A673 (cell line): ENCODE measurements around the gene RALGAPA2. TPM values are rescaled to one million over a fixed set of nuclear protein-coding genes. Genes with fewer than 3 reads are reported as not detected.

Source experiments
- BruUV-seq: library from RNA; stranded (reverse); fragments of 400-500 nt; replicated peaks from 2 replicates; lab custom pipeline; 2021; lab: Mats Ljungman, UMichigan
- CTCF ChIA-PET: fragments of 300-600 bp; sonication (Branson Sonifier 250); formaldehyde crosslinking; loops from one replicate; lab custom pipeline; 2022; ENCODE audit warnings: antibody characterized with exemption; lab: Charles Lee
- POLR2A ChIA-PET: fragments of 300-600 bp; sonication (Branson Sonifier 250); formaldehyde crosslinking; loops from one replicate; lab custom pipeline; 2022; ENCODE audit warnings: antibody characterized with exemption; ENCODE audit not compliant: low non-redundant PET; lab: Charles Lee
- DNase-seq: peaks from one replicate; pipeline ENCODE4 v3.0.0-alpha.2; 2015; ENCODE audit warnings: low spot score
- H3K27ac ChIP-seq: fragments of 200-600 bp; sonication (generic); 2 replicates; pipeline ENCODE4 v1.5.1; 2016; ENCODE audit warnings: mixed run types, low read depth, mild to moderate bottlenecking, mixed read lengths, antibody characterized with exemption, low read length; ENCODE audit not compliant: poor library complexity, severe bottlenecking
- H3K27me3 ChIP-seq: fragments of 200-600 bp; sonication (generic); replicated peaks from 2 replicates; pipeline ENCODE4 v1.6.1; 2017; ENCODE audit warnings: mixed run types, low read depth, mild to moderate bottlenecking, mixed read lengths, antibody characterized with exemption, low read length; ENCODE audit not compliant: insufficient read depth, poor library complexity
- H3K36me3 ChIP-seq: fragments of 200-600 bp; sonication (generic); 2 replicates; pipeline ENCODE4 v1.6.1; 2016; ENCODE audit warnings: mixed run types, mild to moderate bottlenecking, mixed read lengths, antibody characterized with exemption, low read length; ENCODE audit not compliant: insufficient read depth, poor library complexity, severe bottlenecking
- H3K4me1 ChIP-seq: fragments of 200-600 bp; sonication (generic); 2 replicates; pipeline ENCODE4 v1.6.1; 2017; ENCODE audit warnings: mixed run types, mild to moderate bottlenecking, mixed read lengths, antibody characterized with exemption, low read length; ENCODE audit not compliant: insufficient read depth, poor library complexity, severe bottlenecking
- H3K4me3 ChIP-seq: fragments of 200-600 bp; sonication (generic); 2 replicates; pipeline ENCODE4 v1.5.1; 2016; ENCODE audit warnings: low read depth, mixed run types, mild to moderate bottlenecking, mixed read lengths, low read length; ENCODE audit not compliant: poor library complexity, severe bottlenecking
- H3K9me3 ChIP-seq: fragments of 200-600 bp; sonication (generic); 2 replicates; pipeline ENCODE4 v1.6.1; 2016; ENCODE audit warnings: mixed run types, low read depth, mild to moderate bottlenecking, mixed read lengths, antibody characterized with exemption, low read length; ENCODE audit not compliant: poor library complexity, severe bottlenecking
- CTCF ChIP-seq: fragments of 300-800, 200-600 bp; sonication (generic); conservative IDR thresholded peaks from 2 replicates; pipeline ENCODE4 v1.5.1; 2017; ENCODE audit warnings: low read depth, mild to moderate bottlenecking, antibody characterized with exemption, low read length, moderate library complexity, mixed read lengths
- EZH2 ChIP-seq: fragments of 200-600 bp; sonication (generic); IDR thresholded peaks from 2 replicates; pipeline ENCODE4 v1.6.1; 2017; ENCODE audit warnings: borderline replicate concordance, low read depth, mild to moderate bottlenecking, mixed read lengths, antibody characterized with exemption, low read length; ENCODE audit not compliant: poor library complexity, severe bottlenecking
- intact Hi-C: fragments of 100-400 bp; cut with micrococcal nuclease; formaldehyde crosslinking; loops from one replicate; pipeline ENCODE4 v1.10.0; 2022; ENCODE audit not compliant: unreplicated experiment
- total RNA-seq: library from RNA; stranded (reverse); gene quantifications from 2 replicates; pipeline ENCODE4 v1.2.3, GENCODE V29; 2021

RALGAPA2 gene
- total RNA-seq, 1 experiment from 2014 or later = 32.4 TPM

DNA sequence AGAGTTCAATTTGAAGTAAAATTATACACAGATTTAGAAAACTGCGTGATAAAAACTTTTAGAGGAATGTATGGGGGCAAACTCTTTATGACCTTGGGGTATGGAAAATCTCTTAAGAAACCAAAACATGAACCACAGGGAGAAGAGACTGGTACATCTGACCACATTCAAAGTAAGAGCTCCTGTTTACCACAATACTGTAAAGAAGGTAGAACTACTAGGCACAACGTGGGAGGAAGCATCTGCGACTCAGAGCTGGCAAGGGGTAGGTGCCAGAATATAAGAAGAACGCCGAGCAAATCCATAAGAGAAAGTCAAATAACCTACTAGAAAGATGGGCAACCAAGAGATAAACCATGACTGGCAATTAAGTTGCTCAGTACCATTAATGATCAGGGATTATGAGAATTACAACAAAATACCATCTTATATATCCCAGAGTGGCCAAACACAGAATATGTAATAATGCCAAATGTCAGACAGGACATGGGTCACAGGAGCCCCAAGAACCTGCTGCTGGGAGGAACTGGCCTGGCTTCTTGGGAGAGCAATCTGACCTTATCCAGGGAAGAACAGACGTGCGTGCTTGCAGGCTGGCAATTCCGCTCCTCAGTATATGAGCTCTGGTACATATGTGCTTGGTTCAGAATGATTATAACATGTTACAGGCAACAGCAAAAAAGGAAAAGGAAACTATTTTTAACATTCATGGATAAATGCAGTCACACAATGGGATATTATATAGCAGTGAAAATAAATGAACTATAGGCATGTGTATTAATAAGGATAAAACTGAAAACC is 294.4 kb downstream of the RALGAPA2 start:
- no TSS peak for BruUV-seq
- no peak for DNase-seq
- TF ChIP-seq EZH2 (no peak), CTCF (no peak)
- POLR2A ChIA-PET = no interaction called here
- Histone ChIP-seq H3K4me3 (no peak overlapping the region), H3K36me3 (no peaks in the 10 kb centered on the region), H3K9me3 (no peaks in the 10 kb centered on the region), H3K4me1 (peaks cover 11% of the 10 kb centered on the region), H3K27me3 (no peaks in the 10 kb centered on the region), H3K27ac (no peak overlapping the region)
- CTCF ChIA-PET = no interaction called here
- intact Hi-C loops = no loop called here

DNA sequence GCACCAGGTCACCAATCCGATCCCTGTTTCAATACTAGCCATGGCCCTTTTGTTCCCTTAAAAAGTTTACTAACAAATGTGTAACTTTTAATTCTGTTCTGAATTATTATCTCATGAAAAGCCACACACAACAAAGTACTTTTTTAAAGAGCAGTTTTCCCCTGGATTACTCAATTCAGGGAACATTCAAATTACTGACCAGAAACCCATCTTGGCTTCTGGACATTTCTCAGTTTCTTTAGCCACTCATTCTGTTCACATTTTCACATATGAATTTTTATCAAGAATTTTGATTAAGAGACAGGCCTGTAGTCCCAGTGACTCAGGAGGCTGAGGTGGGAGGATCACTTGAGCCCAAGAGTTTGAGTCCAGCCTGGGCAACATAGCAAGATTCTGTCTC is 297.1 kb downstream of the RALGAPA2 start:
- no peak overlapping the region for H3K4me3 ChIP-seq
- BruUV-seq = no TSS peak
- TF ChIP-seq EZH2 = no peak
- TF ChIP-seq CTCF = no peak
- no peaks in the 10 kb centered on the region for H3K9me3 ChIP-seq
- DNase-seq = no peak
- H3K36me3 ChIP-seq = no peaks in the 10 kb centered on the region
- no peak overlapping the region for H3K27ac ChIP-seq
- ChIA-PET POLR2A (no interaction called here), CTCF (no interaction called here)
- H3K4me1 ChIP-seq = peaks cover 39% of the 10 kb centered on the region
- intact Hi-C loops = no loop called here
- no peaks in the 10 kb centered on the region for H3K27me3 ChIP-seq

- ChIA-PET CTCF (no interaction called here), POLR2A (no interaction called here)
- no peak for TF ChIP-seq CTCF
- TF ChIP-seq EZH2 = no peak
Measured at GRCh38 chr20:20414640-20415220, 297.7 kb downstream of the RALGAPA2 start.

More at GRCh38 chr20:20414640-20415220, 297.7 kb downstream of the RALGAPA2 start:
- Histone ChIP-seq H3K27ac (no peak overlapping the region), H3K27me3 (no peaks in the 10 kb centered on the region), H3K36me3 (no peaks in the 10 kb centered on the region), H3K4me1 (peaks cover 45% of the 10 kb centered on the region), H3K4me3 (no peak overlapping the region), H3K9me3 (no peaks in the 10 kb centered on the region)
- DNase-seq = no peak
- intact Hi-C loops = loop anchor here (5.0 kb wide), 1 partner anchor 38 kb away; no protein-coding TSS in a partner anchor
- no TSS peak for BruUV-seq
